A204.1 (cell line): ENCODE data around the gene FCSK.
"Not testable (repeated sequence)": the region's sequence is repeated elsewhere in the genome, so short reads cannot be mapped to it uniquely, and the experiment has no call there.

ENCODE experiments used
- FAIRE-seq: peaks from 2 replicates; lab custom pipeline; 2012; peaks lifted over from hg19 to GRCh38; lab: Jason Lieb, UNC

The FCSK gene

DNA sequence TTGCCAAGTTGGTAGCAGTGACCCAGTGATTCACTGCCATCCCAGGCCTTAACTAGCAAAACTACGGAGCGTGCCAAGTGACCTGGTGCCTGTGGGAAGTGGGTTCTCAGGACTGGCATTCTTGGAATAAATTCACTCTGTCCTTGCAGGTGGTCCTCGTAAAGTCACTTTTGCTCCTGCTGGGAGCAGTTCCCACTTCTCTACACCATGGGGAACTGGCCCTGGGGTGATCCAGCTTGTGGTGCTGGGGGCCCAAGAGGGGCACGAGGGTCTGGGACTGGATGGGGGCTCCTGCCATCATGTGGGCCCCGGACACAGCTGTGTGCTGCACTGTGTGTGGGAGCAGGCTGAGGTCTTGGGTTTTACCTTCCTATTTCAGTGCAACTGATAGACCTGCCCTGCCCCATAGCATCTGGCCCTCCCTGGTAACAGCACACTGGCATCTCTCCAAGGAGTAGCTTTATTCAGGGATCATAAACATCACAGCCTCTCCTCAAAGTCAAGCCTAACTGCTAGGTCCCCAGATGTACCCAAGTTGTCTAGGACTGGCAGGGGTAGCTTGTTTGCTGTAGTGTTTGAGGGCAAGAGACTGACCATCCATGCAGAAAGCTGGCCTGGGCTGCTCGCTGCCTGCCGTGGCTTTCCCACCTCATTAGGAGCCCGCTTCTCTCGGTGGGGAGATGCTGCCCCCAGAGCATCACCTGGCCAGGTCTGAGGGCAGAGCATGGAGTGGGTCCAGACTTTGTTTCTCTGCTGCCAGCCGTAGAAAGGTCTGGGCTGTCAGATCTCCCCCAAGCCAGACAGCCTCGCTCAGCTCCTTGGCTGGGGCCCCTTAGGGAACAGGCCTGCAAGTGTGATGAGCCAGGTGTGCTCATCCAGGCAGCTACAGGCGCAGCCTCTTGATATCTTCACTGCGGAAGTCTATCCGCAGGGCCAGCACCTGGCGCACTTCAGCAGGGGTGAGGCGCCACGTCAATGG is 26.0 kb downstream of the FCSK start:
- FAIRE-seq: no peak

DNA sequence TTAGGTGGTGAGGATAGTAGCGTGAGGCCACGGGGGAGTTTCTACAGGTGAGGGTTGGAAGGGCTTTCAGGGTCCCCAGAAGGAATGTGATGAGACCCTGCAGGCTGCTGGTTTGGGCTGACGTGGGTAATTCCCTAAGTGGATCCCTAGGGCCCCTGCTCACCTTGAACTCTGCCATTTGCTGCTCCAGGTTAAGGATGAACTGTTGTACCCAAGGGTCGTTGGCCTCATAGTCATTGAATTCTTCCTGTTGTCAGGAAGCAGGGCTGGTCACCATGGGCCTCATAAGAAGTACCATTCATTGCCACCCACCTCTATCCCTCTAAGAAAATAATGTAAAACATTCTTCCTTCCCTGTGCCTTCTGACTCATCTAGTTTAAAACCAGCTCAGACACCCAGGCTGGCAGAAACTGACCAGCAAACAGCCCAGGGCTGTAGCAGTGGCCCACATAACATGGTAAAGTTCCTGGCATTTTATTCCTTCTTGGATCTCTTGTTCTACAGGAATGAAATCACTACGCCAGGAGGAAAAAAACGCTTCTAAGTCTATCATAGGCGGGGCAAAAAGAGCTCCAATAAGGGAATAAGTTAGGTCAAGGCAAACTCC is 27.6 kb downstream of the FCSK start:
- FAIRE-seq: no peak

DNA sequence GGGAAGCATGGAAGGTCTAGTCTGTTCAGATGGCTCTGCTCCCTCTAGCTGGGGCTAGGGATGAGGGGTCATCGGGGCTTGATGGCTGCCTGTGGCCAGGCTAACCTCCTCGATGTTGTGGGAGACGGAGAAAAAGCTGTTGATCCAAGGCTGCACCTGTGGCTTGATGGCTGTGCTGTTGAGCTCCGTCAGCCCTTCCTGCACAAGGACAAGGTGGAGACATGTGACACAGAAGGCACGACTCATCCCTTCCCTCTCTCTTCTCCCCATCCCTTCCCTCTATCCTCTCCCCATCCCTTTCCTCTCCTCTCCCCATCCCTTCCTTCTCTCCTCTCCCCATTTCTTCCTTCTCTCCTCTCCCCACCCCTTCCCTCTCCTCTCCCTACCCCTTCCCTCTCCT is 28.2 kb downstream of the FCSK start:
- no peak for FAIRE-seq

DNA sequence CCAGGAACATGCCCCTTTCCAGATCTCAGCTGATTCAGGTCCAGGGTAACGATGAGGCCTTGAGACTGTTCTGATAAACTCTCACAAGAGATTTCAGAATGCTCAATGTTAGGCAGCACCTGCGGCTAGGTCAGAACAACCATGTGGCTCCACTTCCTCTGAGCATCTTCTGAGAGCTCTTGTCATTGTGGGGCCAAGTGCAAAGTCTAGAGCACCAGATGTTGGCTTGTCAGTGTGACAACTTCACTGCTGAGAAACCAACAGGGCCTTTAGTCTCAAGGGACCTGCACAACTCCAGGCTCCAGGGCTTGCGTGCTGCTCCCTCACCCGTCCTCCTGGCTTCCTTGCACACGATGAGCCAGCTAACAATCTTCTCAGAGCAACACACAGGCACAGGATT is 29.0 kb downstream of the FCSK start:
- FAIRE-seq: no peak

DNA sequence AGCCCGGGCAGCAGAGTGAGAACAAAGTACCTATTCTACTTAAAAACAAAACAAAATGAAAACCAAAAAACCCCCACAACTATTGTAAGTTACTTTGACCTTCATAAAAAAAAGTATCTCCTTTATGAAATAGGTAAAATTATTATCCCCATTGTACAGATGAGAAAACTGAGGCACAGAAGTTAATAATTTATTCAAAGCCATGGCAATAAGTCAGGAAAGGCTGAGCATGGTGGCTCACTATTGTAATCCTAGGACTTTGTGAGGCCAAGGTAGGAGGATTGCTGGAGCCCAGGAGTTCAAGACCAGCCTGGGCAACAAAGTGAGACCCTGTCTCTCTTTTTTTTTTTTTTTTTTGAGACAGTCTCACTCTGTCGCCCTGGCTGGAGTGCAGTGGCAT is 30.5 kb downstream of the FCSK start:
- FAIRE-seq: no peak

DNA sequence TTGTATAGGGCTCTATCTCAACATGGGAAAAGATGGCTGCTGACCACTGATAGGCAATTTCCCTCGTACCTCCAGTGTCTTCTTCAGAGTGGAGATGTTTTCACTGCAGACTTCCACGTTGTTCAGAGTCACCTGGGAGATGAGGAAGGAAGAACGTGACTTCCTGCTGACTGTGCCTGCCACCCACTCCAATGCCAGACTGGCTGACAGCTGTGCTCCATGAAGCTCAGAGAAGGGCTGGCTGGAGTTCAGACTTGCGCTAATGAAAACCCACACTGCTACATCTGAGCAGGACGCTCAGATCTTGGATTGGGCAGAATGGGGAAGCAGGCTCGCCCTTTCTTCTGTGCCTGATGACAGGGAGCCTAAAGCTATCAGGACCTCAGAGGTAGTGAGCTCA is 35.9 kb downstream of the FCSK start:
- FAIRE-seq: no peak

DNA sequence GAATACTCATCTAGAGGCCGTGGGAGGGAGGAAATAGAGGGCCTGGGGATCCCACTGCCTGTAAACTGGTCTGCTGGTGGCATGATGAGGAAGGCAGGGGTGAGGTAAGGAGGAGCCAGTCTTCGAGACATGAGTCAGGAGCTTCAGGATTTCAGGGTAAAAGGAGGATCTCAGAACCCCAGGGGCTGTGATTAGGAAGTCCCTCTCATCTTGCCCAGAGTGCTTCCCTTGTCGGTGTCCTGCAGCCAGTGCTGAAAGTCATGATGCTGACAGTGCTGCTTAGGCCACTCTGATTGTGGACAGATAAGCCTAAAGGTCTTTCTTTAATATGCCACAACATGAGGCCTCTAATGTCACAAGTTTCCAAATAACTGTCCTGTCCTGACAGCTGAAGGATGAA is 39.4 kb downstream of the FCSK start:
- no peak for FAIRE-seq

DNA sequence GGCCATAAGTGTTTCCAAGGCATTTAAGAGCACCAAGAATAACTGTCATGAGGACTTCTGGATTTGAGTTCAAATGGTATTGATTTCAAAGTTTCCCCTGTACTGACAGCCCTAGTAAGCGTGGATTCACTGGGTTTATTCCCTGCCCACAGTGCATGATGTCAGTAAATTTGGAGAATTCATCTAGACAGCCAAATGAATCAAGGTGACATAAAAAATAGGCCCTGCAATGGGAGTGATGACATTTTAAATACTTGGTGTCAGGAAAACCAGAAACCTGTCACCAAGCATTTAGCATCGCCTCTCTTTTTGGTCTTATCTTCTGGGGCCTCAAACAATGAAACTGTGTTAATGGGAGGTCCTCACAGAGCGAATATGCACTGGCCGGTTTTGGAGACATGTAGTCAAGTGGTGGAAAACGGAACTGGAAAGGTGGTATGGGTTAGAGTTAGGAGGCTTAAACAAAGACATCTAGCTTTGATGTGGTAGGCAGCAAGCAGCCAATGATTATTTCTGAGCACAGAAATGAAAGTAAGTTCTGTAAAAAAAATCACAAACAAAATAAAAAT is 39.9 kb downstream of the FCSK start:
- FAIRE-seq: no peak

DNA sequence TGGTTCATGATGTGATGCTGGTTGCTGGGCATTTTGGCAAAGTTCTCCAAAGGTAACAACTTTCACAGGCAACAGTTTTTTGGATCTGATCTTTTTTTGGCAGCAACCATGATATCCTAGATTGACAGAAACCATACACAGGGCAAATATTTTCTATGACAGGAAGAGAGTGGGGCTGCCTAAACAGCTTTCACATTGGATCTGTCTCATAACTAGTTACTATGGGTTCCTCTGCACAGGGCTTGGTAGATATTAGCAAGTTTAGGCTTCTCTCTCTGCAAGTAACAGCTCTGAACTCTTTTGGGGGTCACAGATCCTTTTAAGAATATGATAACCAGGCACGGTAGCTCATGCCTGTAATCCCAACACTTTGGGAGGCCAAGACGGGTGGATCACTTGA is 40.4 kb downstream of the FCSK start:
- FAIRE-seq: no peak

DNA sequence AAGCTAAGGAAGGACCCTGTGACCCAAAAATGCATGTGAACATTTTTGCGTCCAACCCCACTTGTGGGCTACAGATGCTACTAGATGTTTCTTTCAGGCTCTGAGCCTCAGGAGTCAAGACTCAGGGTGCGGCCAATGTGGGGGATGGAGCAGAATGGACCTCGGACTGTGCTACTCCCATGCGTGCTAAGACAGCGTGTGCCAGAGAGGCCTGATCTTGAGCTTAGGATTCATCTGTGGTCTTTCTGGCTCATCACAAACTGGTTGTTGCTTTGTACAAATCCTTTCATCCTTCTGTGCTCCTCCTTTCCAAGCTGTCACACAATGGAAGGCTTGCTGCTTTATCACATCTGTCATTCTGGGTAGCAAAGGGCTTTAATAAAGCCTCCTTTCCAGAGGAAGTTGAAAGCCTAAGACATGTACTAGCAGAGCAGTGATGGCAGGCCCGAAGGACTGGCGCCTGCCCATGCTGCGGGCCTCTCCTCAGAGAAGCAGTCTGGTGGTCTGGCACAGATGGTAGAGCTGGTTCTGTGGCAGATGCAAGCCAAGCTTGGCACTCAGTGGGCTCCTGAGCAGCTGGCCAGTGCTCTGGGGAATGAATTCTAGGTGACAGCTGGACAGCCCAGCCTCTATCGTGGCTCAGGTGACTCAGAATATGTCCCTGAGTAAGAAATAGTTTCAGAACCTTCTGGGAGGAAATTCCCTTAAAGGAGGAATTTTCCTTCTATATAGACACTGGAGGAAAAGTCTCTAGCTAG is 41.2 kb downstream of the FCSK start:
- FAIRE-seq: no peak

DNA sequence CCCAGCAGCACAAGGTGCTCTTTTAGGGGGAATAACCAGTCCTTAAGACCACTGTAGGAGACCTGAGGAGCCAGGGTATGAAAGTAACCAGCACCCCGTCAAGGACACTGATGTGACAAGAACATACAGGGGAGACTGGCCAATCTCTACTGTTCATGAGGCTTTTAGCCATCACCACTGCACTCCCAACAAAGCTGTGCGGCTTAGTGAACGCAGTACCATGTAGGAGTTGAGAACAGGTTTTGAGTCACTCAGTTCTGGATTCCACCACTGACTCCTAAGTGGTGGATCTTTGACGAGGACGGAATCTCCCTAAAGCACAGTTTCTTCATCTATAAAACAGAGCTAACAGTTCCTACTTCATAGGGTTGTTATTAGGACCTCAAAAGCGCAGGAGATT is 42.1 kb downstream of the FCSK start:
- no peak for FAIRE-seq

DNA sequence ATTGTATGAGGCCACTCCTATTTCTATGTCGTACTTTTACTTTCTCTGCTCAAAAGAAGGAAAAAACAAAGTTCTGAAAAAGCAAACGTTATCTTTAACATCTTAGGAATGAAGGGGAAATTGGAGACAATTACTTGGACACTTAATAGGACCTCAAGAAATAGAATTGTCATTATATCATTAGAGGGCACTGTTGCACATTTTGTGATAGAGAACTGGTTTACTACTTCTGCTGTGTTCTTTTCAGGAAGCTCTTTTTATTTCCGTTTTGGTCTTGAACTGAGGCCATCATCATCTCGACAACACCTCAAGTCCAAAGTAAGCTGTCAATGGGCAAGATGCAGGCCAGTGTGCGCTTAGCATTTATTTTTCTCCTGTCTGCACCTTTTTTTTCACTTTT is 54.4 kb downstream of the FCSK start:
- FAIRE-seq: no peak

DNA sequence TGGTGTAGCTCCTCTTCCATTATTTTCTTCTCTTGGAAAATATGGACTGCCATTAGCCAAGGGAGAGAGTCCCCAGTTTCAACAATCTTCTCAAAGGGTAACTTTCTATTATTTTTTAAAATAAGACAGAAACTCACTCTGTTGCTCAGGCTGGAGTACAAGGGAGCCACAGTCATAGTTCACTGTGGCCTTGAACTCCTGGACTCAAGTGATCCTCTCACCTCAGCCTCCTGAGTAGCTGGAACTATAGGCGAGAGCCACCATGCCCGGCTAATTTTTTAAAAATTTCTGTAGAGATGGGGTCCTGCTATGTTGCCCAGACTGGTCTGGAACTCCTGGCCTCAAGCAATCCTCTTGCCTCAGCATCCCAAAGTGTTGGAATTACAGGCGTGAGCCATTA is 55.8 kb downstream of the FCSK start:
- FAIRE-seq: no peak

DNA sequence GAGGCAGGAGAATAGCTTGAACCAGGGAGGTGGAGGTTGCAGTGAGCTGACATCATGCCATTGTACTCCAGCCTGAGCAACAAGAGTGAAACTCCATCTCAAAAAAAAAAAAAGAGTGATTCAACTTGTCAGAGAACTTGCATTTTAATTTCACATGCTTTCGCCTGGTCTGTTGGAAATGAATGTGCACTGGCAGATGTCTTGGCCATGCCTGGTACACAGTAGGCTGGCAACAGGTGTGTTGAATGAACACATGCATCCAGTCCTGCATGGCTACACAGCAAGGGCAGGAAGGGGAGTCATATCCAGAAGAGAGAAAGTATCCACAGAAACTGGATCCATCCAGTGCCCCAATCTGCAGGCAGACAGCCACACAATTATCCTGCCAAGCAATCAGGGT is 57.4 kb downstream of the FCSK start:
- no peak for FAIRE-seq

DNA sequence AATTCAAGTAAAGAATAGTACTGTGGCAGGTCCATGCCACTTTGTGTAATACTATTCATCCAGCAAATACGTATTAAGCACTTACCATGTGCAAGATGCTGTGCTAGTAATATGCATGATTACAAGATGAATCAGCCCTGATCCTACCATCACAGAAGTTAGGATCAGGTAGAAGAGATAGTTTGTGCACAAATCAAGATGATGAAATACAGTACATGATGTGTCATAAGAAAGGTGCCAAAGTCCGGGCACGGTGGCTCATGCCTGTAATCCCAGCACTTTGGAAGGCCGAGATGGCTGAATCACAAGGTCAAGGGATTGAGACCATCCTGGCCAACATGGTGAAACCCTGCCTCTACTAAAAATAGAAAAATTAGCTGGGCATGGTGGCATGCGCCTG is 58.1 kb downstream of the FCSK start:
- no peak for FAIRE-seq

DNA sequence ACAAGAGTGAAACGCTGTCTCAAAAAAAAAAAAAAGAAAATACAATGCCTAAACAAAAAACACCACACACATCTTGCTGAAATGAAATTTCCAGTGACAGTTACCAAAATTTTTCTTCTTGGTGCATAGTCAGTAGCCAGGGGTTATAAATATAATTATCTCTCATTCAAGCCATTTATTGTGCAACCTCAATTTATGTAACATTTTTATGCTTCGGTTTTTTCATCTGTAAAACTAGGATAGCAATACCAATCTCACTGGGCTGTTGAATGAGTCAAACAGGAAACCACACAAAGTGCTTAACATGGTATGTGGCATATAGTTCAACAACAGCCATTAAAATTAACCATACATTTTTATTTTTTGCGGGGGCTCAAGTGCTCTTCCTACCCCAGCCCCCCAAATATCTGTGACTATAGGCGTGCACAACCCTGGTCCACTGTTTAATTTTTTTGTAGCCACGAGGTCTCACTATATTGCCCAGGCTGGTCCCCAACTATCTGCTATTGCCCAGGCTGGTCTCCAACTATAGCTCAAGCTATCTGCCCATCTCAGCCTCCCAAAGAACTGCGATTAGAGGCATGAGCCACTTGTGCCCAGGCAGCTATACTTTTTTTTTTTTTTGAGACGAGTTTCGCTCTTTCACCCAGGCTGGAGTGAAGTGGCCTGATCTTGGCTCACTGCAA is 66.4 kb downstream of the FCSK start:
- FAIRE-seq: no peak

DNA sequence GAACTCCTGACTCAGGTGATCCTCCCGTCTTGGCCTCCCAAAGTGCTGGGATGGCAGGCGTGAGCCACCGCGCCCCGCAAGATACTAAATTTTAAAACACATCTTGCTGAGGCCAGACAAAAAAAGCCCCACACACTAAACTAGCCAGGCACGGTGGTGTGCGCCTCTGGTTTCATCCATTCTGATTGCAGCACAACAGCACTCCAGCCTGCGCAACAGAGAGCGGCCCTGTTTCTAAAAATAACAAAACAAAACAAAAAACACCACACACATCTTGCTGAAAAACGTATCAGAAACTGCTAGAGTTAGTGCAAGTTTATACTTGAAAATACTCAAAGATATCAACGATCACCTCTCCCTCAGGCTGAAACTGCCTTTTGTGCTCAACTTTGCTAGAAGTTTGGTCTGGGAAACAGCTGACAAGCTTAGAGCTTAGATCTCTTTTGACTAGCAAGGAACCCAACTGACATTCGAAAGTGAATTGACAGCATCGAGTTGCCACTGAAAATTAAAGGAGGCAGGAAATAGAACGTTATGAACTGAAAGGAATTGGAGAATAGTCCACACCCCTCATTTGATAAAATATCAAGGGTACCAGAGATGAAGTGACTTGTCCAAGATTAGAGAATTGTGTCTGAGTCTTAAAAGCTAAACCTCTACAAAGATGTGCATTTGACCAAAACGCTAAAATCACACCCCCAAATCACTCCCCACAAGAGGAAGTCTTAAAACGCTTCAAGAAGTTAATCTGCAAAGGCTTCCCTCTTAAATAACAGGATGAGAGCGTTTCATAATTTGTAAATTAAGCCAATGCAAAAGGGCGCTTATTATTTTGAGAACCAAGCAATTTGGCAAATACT is 68.1 kb downstream of the FCSK start:
- FAIRE-seq: no peak

DNA sequence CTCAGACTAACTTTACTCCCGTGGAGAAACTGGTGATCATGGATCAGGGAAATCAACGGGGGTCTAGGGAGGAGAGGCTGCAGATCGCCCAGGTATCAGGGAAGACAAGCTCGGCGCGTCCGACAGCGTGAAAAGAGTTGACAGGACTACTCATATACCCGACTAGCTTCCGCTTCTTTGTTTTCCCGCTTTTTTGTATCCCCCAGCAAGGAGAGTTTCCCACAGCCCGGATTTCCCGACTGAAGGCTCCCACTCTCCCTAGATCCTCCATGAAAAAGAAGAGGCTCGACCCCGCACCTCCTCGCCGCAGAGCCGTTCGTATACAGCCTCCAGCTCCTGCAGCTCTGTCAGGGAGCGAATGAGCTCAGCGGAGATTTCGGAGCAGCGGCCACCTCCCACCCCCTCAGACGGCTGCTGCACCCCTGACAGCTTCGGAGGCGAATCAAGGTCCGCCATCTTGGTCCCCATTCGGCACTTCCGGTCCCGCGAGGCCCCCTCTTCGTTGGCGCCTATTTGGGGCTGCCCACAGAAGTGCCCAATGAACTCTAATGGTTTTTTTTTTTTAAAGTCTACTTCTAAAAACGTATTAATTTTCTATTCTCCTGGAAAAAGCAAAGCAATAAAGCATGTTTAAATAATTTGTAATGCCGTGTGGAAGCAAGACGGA is 68.8 kb downstream of the FCSK start, which contains the start of gene COG4:
Gene COG4 (minus strand): TSS at position 479 of the 667 bp plus-strand sequence. CDS start 11 bp downstream, at position 468.
- peak; percentile 90 for FAIRE-seq

DNA sequence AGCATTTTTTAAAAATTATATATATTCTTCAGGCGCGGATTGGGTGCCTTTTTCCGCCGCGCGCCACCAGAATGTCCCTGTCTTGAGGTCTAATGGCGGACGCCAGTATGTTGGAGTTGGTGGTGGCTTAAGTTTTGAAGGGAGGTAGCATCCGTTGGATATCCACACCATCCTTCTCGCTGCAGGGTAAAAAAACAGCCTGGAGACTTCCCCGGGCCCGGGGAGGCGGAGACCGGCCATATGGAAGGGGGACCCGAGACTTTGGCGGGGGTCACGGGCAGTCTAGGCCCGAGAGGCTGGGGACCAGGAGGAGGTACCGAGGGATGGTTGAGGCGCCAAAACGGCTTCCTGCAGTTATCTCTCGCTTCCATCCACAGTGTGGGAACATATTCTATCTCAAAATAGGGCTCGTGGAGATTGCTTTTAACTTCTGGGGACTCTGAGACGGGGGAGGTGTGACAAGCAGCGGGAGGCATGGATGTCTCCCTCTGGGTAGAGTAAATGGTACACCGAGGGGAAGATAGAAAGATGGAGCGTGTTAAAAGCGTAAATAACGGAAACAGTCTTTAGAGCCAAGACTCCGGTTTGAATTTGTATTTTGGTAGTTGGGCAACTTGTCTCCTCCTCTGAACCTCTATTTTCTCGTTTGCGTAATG is 69.5 kb downstream of the FCSK start, which contains the start of gene SF3B3:
Gene SF3B3 (plus strand): TSS at position 74 of the 656 bp plus-strand sequence. CDS start 2,841 bp downstream, outside the sequence.
- no peak for FAIRE-seq

DNA sequence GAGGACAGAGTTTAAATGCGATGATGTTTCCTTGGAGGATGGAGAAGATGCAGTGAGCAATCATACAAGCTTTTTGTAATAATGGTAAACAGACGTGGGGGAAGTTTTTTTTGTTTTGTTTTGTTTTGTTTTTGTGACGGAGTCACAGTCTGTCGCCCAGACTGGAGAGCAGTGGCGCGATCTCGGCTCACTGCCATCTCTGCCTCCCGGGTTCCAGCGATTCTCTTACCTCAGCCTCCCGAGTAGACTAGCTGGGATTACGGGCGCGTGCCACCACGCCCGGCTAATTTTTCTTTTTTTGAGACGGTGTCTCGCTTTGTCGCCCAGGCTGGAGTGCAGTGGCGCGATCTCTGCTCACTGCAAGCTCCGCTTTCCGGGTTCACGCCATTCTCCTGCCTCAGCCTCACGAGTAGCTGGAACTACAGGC is 70.0 kb downstream of the FCSK start:
- not testable (repeated sequence) for FAIRE-seq
